Progenitor cell of endocrine pancreas (in vitro differentiated cells): Measurements from ENCODE around the gene DRAXIN. TPM values are rescaled to one million over a fixed set of nuclear protein-coding genes. Genes with fewer than 3 reads are reported as not detected.
A peak's percentile ranks its signal among the peaks of the same experiment; 100 is the strongest.

Source experiments
- DNase-seq: peaks from one replicate; pipeline ENCODE4 v3.0.0; 2021; ENCODE audit warnings: low spot score; ENCODE audit not compliant: unreplicated experiment
- H3K27ac Mint-ChIP-seq: 2 replicates; pipeline ENCODE4 v1.8.0; 2021; ENCODE audit warnings: mild to moderate bottlenecking, moderate library complexity, mixed read lengths
- H3K27me3 Mint-ChIP-seq: 2 replicates; pipeline ENCODE4 v1.8.0; 2021; ENCODE audit warnings: mixed read lengths
- H3K36me3 Mint-ChIP-seq: 2 replicates; pipeline ENCODE4 v1.8.0; 2022; ENCODE audit warnings: mixed read lengths; ENCODE audit not compliant: insufficient read depth
- H3K4me1 Mint-ChIP-seq: 2 replicates; pipeline ENCODE4 v1.8.0; 2021; ENCODE audit warnings: low read depth, mixed read lengths
- H3K4me3 Mint-ChIP-seq: 2 replicates; pipeline ENCODE4 v1.8.0; 2021; ENCODE audit warnings: low read depth, mild to moderate bottlenecking, moderate library complexity, mixed read lengths
- H3K9me3 Mint-ChIP-seq: 2 replicates; pipeline ENCODE4 v1.8.0; 2021; ENCODE audit warnings: low read depth, mixed read lengths
- CTCF ChIP-seq: fragments of 200-600 bp; sonication (generic); IDR thresholded peaks from one replicate; pipeline ENCODE4 v1.5.0; 2021; ENCODE audit warnings: antibody characterized with exemption, mild to moderate bottlenecking; ENCODE audit not compliant: unreplicated experiment
- total RNA-seq: library from RNA; stranded (reverse); gene quantifications from 2 replicates; pipeline ENCODE4 v1.2.1, GENCODE V29; 2021

DRAXIN gene
- total RNA-seq, 1 donor from 2014 or later, result 2.8 TPM

DNA sequence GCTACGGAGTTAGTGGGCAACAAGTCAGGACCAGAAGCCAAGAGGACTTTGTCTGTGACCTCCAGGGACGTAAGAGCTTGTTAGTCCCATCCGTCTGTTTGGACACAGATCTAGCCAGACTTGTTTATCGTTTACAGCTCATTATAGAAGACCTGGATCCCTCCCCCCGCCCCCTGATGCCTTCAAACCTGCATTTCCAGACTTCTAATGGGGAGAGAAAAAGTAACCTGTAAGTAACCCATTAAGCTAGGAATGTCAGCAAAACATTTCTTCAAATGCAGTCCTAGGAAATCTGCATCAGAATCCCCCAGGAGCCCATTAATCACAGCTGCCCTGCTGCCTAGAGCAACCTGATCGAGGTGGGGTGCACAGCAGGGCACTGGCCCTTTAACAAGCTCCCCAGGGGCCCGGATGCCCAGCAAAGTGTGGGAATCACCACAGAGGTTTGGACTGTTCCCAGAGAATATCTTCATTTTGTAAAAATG is 9.2 kb upstream of the DRAXIN start:
- Mint-ChIP-seq H3K9me3 (no peaks in the 10 kb centered on the region), H3K27ac (peak overlapping the region; percentile 73), H3K27me3 (no peaks in the 10 kb centered on the region), H3K4me1 (peaks cover 7% of the 10 kb centered on the region), H3K4me3 (peak overlapping the region; percentile 55), H3K36me3 (peaks cover 2% of the 10 kb centered on the region)
- no peak for DNase-seq
- no peak for TF ChIP-seq CTCF

- H3K27me3 Mint-ChIP-seq, result no peaks in the 10 kb centered on the region
- H3K9me3 Mint-ChIP-seq, result no peaks in the 10 kb centered on the region
- no peak overlapping the region for H3K4me3 Mint-ChIP-seq
- TF ChIP-seq CTCF, result no peak
- peaks cover 7% of the 10 kb centered on the region for H3K4me1 Mint-ChIP-seq
- no peak for DNase-seq
- H3K36me3 Mint-ChIP-seq, result peaks cover 2% of the 10 kb centered on the region
- H3K27ac Mint-ChIP-seq, result no peak overlapping the region
Measured at GRCh38 chr1:11682799-11683198, 8.7 kb upstream of the DRAXIN start.

DNA sequence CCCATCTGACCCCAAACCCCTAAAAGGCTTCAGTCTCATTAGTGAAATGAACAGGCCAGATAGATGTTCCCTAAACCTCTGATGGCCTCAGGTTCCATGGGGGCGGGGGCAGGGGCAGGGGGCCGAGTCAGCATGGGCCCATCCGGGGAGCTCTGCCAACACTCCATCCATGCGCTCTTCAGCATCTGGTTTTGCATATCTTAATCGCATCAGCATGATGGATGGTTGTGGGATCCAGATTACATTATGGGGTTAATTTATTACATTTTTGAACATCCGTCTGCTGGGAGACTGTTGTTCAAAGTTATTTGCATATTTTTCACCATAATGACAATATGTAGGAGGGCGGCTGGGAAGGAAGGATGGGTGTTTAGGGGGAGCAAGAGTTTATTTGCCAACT is 7.4 kb upstream of the DRAXIN start:
- H3K27me3 Mint-ChIP-seq, result no peaks in the 10 kb centered on the region
- no peak overlapping the region for H3K4me3 Mint-ChIP-seq
- H3K27ac Mint-ChIP-seq, result no peak overlapping the region
- no peak for DNase-seq
- no peaks in the 10 kb centered on the region for H3K36me3 Mint-ChIP-seq
- peaks cover 7% of the 10 kb centered on the region for H3K4me1 Mint-ChIP-seq
- no peaks in the 10 kb centered on the region for H3K9me3 Mint-ChIP-seq
- no peak for TF ChIP-seq CTCF

DNA sequence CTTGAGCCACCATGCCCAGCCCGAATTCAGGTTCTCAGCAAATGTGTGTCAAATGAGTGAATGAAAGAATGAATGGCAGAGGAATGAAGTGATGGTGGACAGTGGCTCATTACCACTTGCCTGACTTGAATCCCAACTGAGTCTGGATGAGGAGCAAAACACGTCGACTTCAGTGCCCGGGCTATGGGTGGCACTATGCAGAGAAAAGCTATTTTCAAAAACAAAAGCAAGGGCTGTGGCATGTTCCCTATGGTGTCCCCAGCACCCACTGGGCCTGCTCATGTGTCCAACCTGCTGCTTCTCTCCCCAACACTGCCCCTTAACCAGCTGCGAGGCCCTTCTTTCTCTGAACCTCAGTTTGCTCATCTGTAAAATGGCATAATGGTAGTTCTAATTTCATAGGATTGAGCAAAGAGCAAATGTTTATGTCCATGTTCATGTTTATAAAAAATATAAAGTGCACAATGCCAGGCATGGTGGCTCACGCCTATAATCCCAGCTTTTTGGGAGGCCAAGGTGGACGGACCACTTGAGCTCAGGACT is 6.2 kb upstream of the DRAXIN start:
- DNase-seq, result no peak
- no peaks in the 10 kb centered on the region for H3K27me3 Mint-ChIP-seq
- H3K4me1 Mint-ChIP-seq, result peaks cover 13% of the 10 kb centered on the region
- H3K36me3 Mint-ChIP-seq, result no peaks in the 10 kb centered on the region
- no peak for TF ChIP-seq CTCF
- no peaks in the 10 kb centered on the region for H3K9me3 Mint-ChIP-seq
- H3K27ac Mint-ChIP-seq, result no peak overlapping the region
- H3K4me3 Mint-ChIP-seq, result no peak overlapping the region

- DNase-seq, result no peak
- Mint-ChIP-seq H3K36me3 (no peaks in the 10 kb centered on the region), H3K27ac (no peak overlapping the region), H3K27me3 (peaks cover 15% of the 10 kb centered on the region), H3K4me3 (no peak overlapping the region), H3K4me1 (peaks cover 9% of the 10 kb centered on the region), H3K9me3 (no peaks in the 10 kb centered on the region)
- TF ChIP-seq CTCF, result no peak
Measured at GRCh38 chr1:11688506-11688905, 3.0 kb upstream of the DRAXIN start.
